Fibroblast of lung (primary cell): ENCODE data around the gene PSME3. TPM values are rescaled to one million over a fixed set of nuclear protein-coding genes. Genes with fewer than 3 reads are reported as not detected.
"Not testable (repeated sequence)": the region's sequence is repeated elsewhere in the genome, so short reads cannot be mapped to it uniquely, and the experiment has no call there.

Experiments
- DNase-seq, 2 donors: peaks; one replicate each; pipeline versions ENCODE4 v3.0.0 to v3.0.0-alpha.2; 2010; ENCODE audit warnings: low read depth in 2 of 2
- H2AFZ ChIP-seq: 2 replicates; pipeline ENCODE4 v1.5.1; 2012; ENCODE audit warnings: low read length, control low read depth, inconsistent platforms
- H3K27ac ChIP-seq: 2 replicates; pipeline ENCODE4 v1.5.1; 2011; ENCODE audit warnings: low read length, control low read depth; ENCODE audit not compliant: insufficient read depth
- H3K27me3 ChIP-seq: 2 replicates; pipeline ENCODE4 v1.5.1; 2011; ENCODE audit warnings: mild to moderate bottlenecking, low read length; ENCODE audit not compliant: control insufficient read depth, insufficient read depth
- H3K36me3 ChIP-seq: 2 replicates; pipeline ENCODE4 v1.5.1; 2011; ENCODE audit warnings: low read length; ENCODE audit not compliant: control insufficient read depth, insufficient read depth
- H3K4me1 ChIP-seq: 2 replicates; pipeline ENCODE4 v1.5.1; 2011; ENCODE audit warnings: low read length; ENCODE audit not compliant: control insufficient read depth, insufficient read depth; ENCODE audit errors: extremely low read depth
- H3K4me2 ChIP-seq: 2 replicates; pipeline ENCODE4 v1.5.1; 2011; ENCODE audit warnings: low read length, control low read depth; ENCODE audit not compliant: insufficient read depth; ENCODE audit errors: extremely low read depth
- H3K4me3 ChIP-seq, 4 experiments: fragments of 200-600 bp in 1 of 4; sonication (generic) in 1 of 4; replicated peaks in 1 of 4; 2 replicates each; pipeline ENCODE4 v1.5.1; 2011 to 2016; ENCODE audit warnings: low read length in 4 of 4, low read depth in 3 of 4, mild to moderate bottlenecking in 3 of 4, control low read depth in 2 of 4, inconsistent platforms in 1 of 4, mixed read lengths in 1 of 4; ENCODE audit not compliant: insufficient read depth in 1 of 4; ENCODE audit errors: control extremely low read depth in 1 of 4
- H3K79me2 ChIP-seq: 2 replicates; pipeline ENCODE4 v1.5.1; 2012; ENCODE audit warnings: mild to moderate bottlenecking, low read length, inconsistent platforms; ENCODE audit not compliant: control insufficient read depth, insufficient read depth
- H3K9ac ChIP-seq: 2 replicates; pipeline ENCODE4 v1.5.1; 2011; ENCODE audit warnings: mild to moderate bottlenecking, low read length, control low read depth; ENCODE audit not compliant: insufficient read depth
- H3K9me3 ChIP-seq: 2 replicates; pipeline ENCODE4 v1.5.1; 2012; ENCODE audit warnings: low read depth, low read length; ENCODE audit not compliant: control insufficient read depth, insufficient read depth
- H4K20me1 ChIP-seq: 2 replicates; pipeline ENCODE4 v1.5.1; 2011; ENCODE audit warnings: low read length; ENCODE audit not compliant: control insufficient read depth, insufficient read depth; ENCODE audit errors: extremely low read depth
- CTCF ChIP-seq, 2 donors: IDR thresholded peaks in 1 of 2; conservative IDR thresholded peaks in 1 of 2; 1 replicate in 1 of 2; 2 replicates in 1 of 2; pipeline ENCODE4 v1.5.1; 2011 to 2012; ENCODE audit warnings: low read length in 2 of 2, control low read depth in 1 of 2, inconsistent platforms in 1 of 2, low read depth in 1 of 2, mild to moderate bottlenecking in 1 of 2
- EZH2 ChIP-seq: IDR thresholded peaks from 2 replicates; pipeline ENCODE4 v1.5.1; 2012; ENCODE audit warnings: low read length, control low read depth, mild to moderate bottlenecking; ENCODE audit errors: missing control alignments
- polyA plus RNA-seq, 2 donors: library from polyadenylated mRNA; depleted of rRNA in 1 of 2; stranded (reverse) in 1 of 2; unstranded in 1 of 2; fragments of >200 nt; gene quantifications; 2 replicates each; pipeline ENCODE4 v1.2.1, GENCODE V29; 2011 to 2012; ENCODE audit warnings: missing spikeins in 1 of 2
- total RNA-seq: library from RNA; depleted of rRNA; stranded (reverse); fragments of >200 nt; gene quantifications from 2 replicates; pipeline ENCODE4 v1.2.1, GENCODE V29; 2014

The PSME3 gene
- total and polyA plus RNA-seq, 2 donors (not counting 1 experiment from before 2014, with no cell fraction given) = 50.7 to 133 TPM

GRCh38 chr17:42866631-42867575, 33.7 kb downstream of the PSME3 start:
- H3K4me1 ChIP-seq = peaks cover 4% of the 10 kb centered on the region
- no peaks in the 10 kb centered on the region for H3K36me3 ChIP-seq
- no peak overlapping the region for H3K4me2 ChIP-seq
- H2AFZ ChIP-seq = no peak overlapping the region
- H4K20me1 ChIP-seq = no peaks in the 10 kb centered on the region
- H3K27me3 ChIP-seq = no peaks in the 10 kb centered on the region
- H3K9ac ChIP-seq = no peak overlapping the region
- DNase-seq = no peak
- H3K9me3 ChIP-seq = no peaks in the 10 kb centered on the region
- no peak overlapping the region for H3K4me3 ChIP-seq
- TF ChIP-seq CTCF (conservative IDR thresholded peaks at IDR 0.05 in 1 of 2, IDR thresholded peaks at IDR 0.05 in 1 of 2; ENCODE audit: low read depth in 1 of 2, low read length in 2 of 2) = no peak
- TF ChIP-seq EZH2 = no peak
- no peak overlapping the region for H3K27ac ChIP-seq
- H3K79me2 ChIP-seq = no peaks in the 10 kb centered on the region

- DNase-seq, H3K27me3 ChIP-seq, H4K20me1 ChIP-seq, H3K9ac ChIP-seq, H3K79me2 ChIP-seq, H3K4me1 ChIP-seq, H3K9me3 ChIP-seq, H3K36me3 ChIP-seq, H2AFZ ChIP-seq, H3K4me2 ChIP-seq, H3K27ac ChIP-seq, H3K4me3 ChIP-seq: not testable (repeated sequence)
Observed at GRCh38 chr17:42867694-42868261, 34.6 kb downstream of the PSME3 start.

- Histone ChIP-seq H3K4me2 (no peak overlapping the region), H3K36me3 (no peaks in the 10 kb centered on the region), H3K9ac (no peak overlapping the region), H3K79me2 (no peaks in the 10 kb centered on the region), H3K9me3 (no peaks in the 10 kb centered on the region), H3K27me3 (no peaks in the 10 kb centered on the region), H2AFZ (no peak overlapping the region), H4K20me1 (no peaks in the 10 kb centered on the region), H3K4me1 (peaks cover 4% of the 10 kb centered on the region), H3K4me3 (no peak overlapping the region), H3K27ac (no peak overlapping the region)
- no peak for TF ChIP-seq CTCF (conservative IDR thresholded peaks at IDR 0.05 in 1 of 2, IDR thresholded peaks at IDR 0.05 in 1 of 2; ENCODE audit: low read depth in 1 of 2, low read length in 2 of 2)
- no peak for TF ChIP-seq EZH2
- DNase-seq = no peak
Observed at GRCh38 chr17:42868338-42868737, 35.1 kb downstream of the PSME3 start.
